B cell (primary cell): ENCODE measurements around the gene NR6A1. TPM values are rescaled to one million over a fixed set of nuclear protein-coding genes. Genes with fewer than 3 reads are reported as not detected.

Source experiments
- ATAC-seq: fragments of 200-7000 bp; cut with Tn5 transposase; one replicate; pipeline ENCODE4 v1.10.0; 2021; ENCODE audit warnings: low read depth, mild to moderate bottlenecking, moderate number of reproducible peaks, moderate library complexity
- CTCF ChIA-PET: fragments of 350-600 bp; sonication (Branson Sonifier 250); formaldehyde crosslinking; loops from one replicate; lab custom pipeline; 2021; ENCODE audit warnings: antibody characterized with exemption, inconsistent platforms; lab: Charles Lee
- POLR2A ChIA-PET: fragments of 350-600 bp; sonication (Branson Sonifier 250); formaldehyde crosslinking; loops from one replicate; lab custom pipeline; 2021; ENCODE audit warnings: antibody characterized with exemption; lab: Charles Lee
- DNase-seq: peaks from one replicate; pipeline ENCODE4 v3.0.0; 2013
- H2AFZ ChIP-seq: 2 replicates; pipeline ENCODE4 v1.6.1; 2012; ENCODE audit warnings: mild to moderate bottlenecking, low read depth, low read length; ENCODE audit not compliant: insufficient read depth, poor library complexity, severe bottlenecking
- H3K27ac ChIP-seq, 2 donors: 1 replicate in 1 of 2; 2 replicates in 1 of 2; pipeline ENCODE4 v1.5.1; 2012 to 2013; ENCODE audit warnings: low read length in 2 of 2, mild to moderate bottlenecking in 2 of 2, moderate library complexity in 1 of 2
- H3K27me3 ChIP-seq, 4 experiments: fragments of 200-600 bp in 1 of 4; sonication (generic) in 1 of 4; replicated peaks in 1 of 4; 1 replicate in 2 of 4; 2 replicates in 2 of 4; pipeline versions ENCODE4 v1.6.1 to v1.7.0; 2013 to 2016; ENCODE audit warnings: low read length in 3 of 4, mild to moderate bottlenecking in 2 of 4, mixed read lengths in 1 of 4, moderate library complexity in 1 of 4; ENCODE audit not compliant: insufficient read depth in 4 of 4, control insufficient read depth in 3 of 4; ENCODE audit errors: control extremely low read depth in 1 of 4
- H3K36me3 ChIP-seq, 2 experiments: replicated peaks in 1 of 2; 1 replicate in 1 of 2; 2 replicates in 1 of 2; pipeline versions ENCODE4 v1.6.1 to v1.7.1; 2013; ENCODE audit warnings: low read length in 1 of 2; ENCODE audit not compliant: insufficient read depth in 2 of 2, control insufficient read depth in 1 of 2; ENCODE audit errors: control extremely low read depth in 1 of 2, extremely low read depth in 1 of 2
- H3K4me1 ChIP-seq, 2 donors: fragments of 200-600 bp in 1 of 2; sonication (generic) in 1 of 2; 1 replicate in 1 of 2; 2 replicates in 1 of 2; pipeline versions ENCODE4 v1.5.1 to v1.6.1; 2013 to 2017; ENCODE audit warnings: low read length in 2 of 2; ENCODE audit not compliant: control insufficient read depth in 2 of 2, insufficient read depth in 2 of 2
- H3K4me2 ChIP-seq: replicated peaks from 2 replicates; pipeline ENCODE3; 2012; ENCODE audit warnings: mild to moderate bottlenecking, low read depth, low read length; ENCODE audit not compliant: poor library complexity, severe bottlenecking
- H3K4me3 ChIP-seq, 5 experiments: fragments of 200-600 bp in 1 of 5; sonication (generic) in 1 of 5; 1 replicate in 3 of 5; 2 replicates in 2 of 5; pipeline versions ENCODE4 v1.5.1 to v1.7.0; 2011 to 2016; ENCODE audit warnings: low read length in 4 of 5, mild to moderate bottlenecking in 4 of 5, low read depth in 2 of 5, control low read depth in 1 of 5, moderate library complexity in 1 of 5; ENCODE audit not compliant: insufficient read depth in 1 of 5; ENCODE audit errors: control extremely low read depth in 1 of 5, extremely low read depth in 1 of 5
- H3K79me2 ChIP-seq: fragments of 200-600 bp; sonication (generic); one replicate; pipeline ENCODE4 v1.6.0; 2016; ENCODE audit warnings: low read length; ENCODE audit not compliant: control insufficient read depth, insufficient read depth
- H3K9ac ChIP-seq: fragments of 200-600 bp; sonication (generic); 2 replicates; pipeline ENCODE4 v1.6.1; 2017; ENCODE audit warnings: mild to moderate bottlenecking, low read length, moderate library complexity
- H3K9me3 ChIP-seq, 3 donors: one replicate each; pipeline versions ENCODE4 v1.6.1 to v1.7.1; 2013; ENCODE audit warnings: low read length in 2 of 3; ENCODE audit not compliant: control insufficient read depth in 2 of 3, insufficient read depth in 1 of 3; ENCODE audit errors: control extremely low read depth in 1 of 3
- H4K20me1 ChIP-seq: 2 replicates; pipeline ENCODE4 v1.6.0; 2012; ENCODE audit warnings: mild to moderate bottlenecking, low read length; ENCODE audit not compliant: insufficient read depth, control insufficient read depth, poor library complexity, severe bottlenecking
- H3K27ac Mint-ChIP-seq: one replicate; pipeline ENCODE4 v1.8.0; 2021; ENCODE audit warnings: mixed read lengths
- H3K27me3 Mint-ChIP-seq: one replicate; pipeline ENCODE4 v1.8.0; 2021; ENCODE audit warnings: mixed read lengths
- H3K4me1 Mint-ChIP-seq: one replicate; pipeline ENCODE4 v1.8.0; 2021; ENCODE audit warnings: mixed read lengths
- H3K4me3 Mint-ChIP-seq: one replicate; pipeline ENCODE4 v1.8.0; 2021; ENCODE audit warnings: mixed read lengths
- H3K9me3 Mint-ChIP-seq: one replicate; pipeline ENCODE4 v1.8.0; 2022; ENCODE audit warnings: mixed read lengths; ENCODE audit not compliant: insufficient read depth
- EZH2 ChIP-seq: IDR thresholded peaks from 2 replicates; pipeline ENCODE4 v1.6.1; 2012; ENCODE audit warnings: borderline replicate concordance, low read depth, mild to moderate bottlenecking, moderate library complexity, low read length; ENCODE audit not compliant: insufficient read depth, poor library complexity, severe bottlenecking
- WGBS: methylation state at CpG from one replicate; pipeline ENCODE4 v1.1.5; 2013; ENCODE audit warnings: missing lambda C conversion rate; ENCODE audit not compliant: insufficient coverage; 5-methylcytosine and 5-hydroxymethylcytosine counted together
- intact Hi-C: fragments of 100-400 bp; cut with micrococcal nuclease; formaldehyde crosslinking; loops from one replicate; pipeline ENCODE4 v1.10.0; 2022
- polyA plus RNA-seq: library from polyadenylated mRNA; depleted of rRNA; stranded (reverse); fragments of >200 nt; gene quantifications from 2 replicates; pipeline ENCODE4 v1.2.3, GENCODE V29; 2012
- total RNA-seq, 2 donors: library from RNA; stranded (reverse); fragments of 120-200 nt in 1 of 2; gene quantifications; 1 replicate in 1 of 2; 2 replicates in 1 of 2; pipeline versions ENCODE4 v1.2.3 to v1.2.4, GENCODE V29; 2013 to 2022
- TF ChIP-seq, protein P1 (sequence below): fragments of 200-600 bp; IDR thresholded peaks from one replicate; pipeline ENCODE4 v1.8.0; 2022; ENCODE audit warnings: antibody characterized with exemption, mild to moderate bottlenecking

The NR6A1 gene
- total and polyA plus RNA-seq, 2 donors (not counting 1 experiment from before 2014, with no cell fraction given): 0.09 to 0.67 TPM

DNA sequence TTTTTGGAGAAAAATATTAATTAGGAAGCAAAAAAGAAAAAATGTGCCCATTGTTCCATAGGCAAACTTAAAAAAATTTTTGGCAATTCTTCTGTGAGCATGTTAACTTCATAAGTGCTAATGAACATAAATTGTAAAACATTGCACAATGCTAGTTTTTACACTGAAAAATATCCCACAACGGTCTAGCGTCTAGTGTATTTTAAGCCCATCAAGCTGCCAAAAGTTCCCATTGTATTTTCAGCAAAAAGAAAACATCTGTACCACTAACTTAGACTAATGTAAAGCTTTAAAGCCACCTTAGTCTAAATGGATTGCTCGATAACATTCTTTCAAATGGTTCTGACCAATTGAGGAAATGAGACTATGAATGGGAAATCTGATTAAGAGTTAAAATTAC lies 2.8 kb downstream of the NR6A1 start:
- H3K4me1 ChIP-seq: peaks cover 27 to 30% of the 10 kb centered on the region in 2 donors
- H3K79me2 ChIP-seq: no peaks in the 10 kb centered on the region
- no peaks in the 10 kb centered on the region for H3K9me3 Mint-ChIP-seq
- ChIA-PET CTCF (interaction anchor here (0.9 to 12.0 kb wide), 4 partner anchors 9 to 84 kb away, joined by 3 to 345 read pairs (median 4); partner anchors contain the start of genes OLFML2A and WDR38), POLR2A (interaction anchor here (0.7 to 1.2 kb wide), 2 partner anchors 94 to 194 kb away, joined by 3 to 4 read pairs; partner anchors contain the start of gene ARPC5L)
- TF ChIP-seq, protein P1, sequence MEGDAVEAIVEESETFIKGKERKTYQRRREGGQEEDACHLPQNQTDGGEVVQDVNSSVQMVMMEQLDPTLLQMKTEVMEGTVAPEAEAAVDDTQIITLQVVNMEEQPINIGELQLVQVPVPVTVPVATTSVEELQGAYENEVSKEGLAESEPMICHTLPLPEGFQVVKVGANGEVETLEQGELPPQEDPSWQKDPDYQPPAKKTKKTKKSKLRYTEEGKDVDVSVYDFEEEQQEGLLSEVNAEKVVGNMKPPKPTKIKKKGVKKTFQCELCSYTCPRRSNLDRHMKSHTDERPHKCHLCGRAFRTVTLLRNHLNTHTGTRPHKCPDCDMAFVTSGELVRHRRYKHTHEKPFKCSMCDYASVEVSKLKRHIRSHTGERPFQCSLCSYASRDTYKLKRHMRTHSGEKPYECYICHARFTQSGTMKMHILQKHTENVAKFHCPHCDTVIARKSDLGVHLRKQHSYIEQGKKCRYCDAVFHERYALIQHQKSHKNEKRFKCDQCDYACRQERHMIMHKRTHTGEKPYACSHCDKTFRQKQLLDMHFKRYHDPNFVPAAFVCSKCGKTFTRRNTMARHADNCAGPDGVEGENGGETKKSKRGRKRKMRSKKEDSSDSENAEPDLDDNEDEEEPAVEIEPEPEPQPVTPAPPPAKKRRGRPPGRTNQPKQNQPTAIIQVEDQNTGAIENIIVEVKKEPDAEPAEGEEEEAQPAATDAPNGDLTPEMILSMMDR: no peak
- no peak for TF ChIP-seq EZH2
- no peaks in the 10 kb centered on the region for H4K20me1 ChIP-seq
- H3K27ac Mint-ChIP-seq: no peak overlapping the region
- ATAC-seq (no peak), DNase-seq (no peak)
- peaks cover 37% of the 10 kb centered on the region for H3K4me1 Mint-ChIP-seq
- H3K27ac ChIP-seq: no peak overlapping the region
- no peak overlapping the region for H3K4me2 ChIP-seq
- H3K4me3 ChIP-seq: no peak overlapping the region
- no peak overlapping the region for H3K4me3 Mint-ChIP-seq
- intact Hi-C loops: loop anchor here (2.0 kb wide), 1 partner anchor 152 kb away; no protein-coding TSS in a partner anchor
- no peak overlapping the region for H3K9ac ChIP-seq
- H3K9me3 ChIP-seq: no peaks in the 10 kb centered on the region
- peaks cover 48% of the 10 kb centered on the region for H3K27me3 Mint-ChIP-seq
- 82% methylated on average over 2 of the region's 3 CpGs for WGBS
- peaks cover 0 to 40% (median 34%) of the 10 kb centered on the region in 4 experiments for H3K27me3 ChIP-seq
- H3K36me3 ChIP-seq: no peaks in the 10 kb centered on the region
- H2AFZ ChIP-seq: no peak overlapping the region

DNA sequence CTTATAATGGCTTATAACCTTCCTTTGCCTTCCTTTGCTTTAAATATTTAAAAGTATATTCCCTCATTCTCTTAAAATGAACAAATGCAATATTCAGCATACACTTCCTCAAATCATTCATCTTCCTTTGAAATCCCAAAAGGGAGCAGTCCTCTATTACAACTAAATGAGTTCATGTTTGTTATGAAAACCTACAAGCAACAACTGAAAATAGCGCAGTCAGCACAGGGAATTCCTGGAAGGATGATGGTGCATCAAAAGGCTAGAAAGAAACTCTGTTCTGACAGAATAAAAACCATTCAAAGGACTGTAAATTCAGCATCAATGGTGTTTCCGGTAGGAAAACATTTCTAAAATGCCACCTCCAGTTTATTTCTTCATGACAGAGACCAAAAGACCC lies 3.3 kb downstream of the NR6A1 start:
- ATAC-seq: no peak
- POLR2A ChIA-PET: no interaction called here
- Histone ChIP-seq H3K36me3 (no peaks in the 10 kb centered on the region), H3K27me3 (peaks cover 0 to 40% (median 34%) of the 10 kb centered on the region in 4 experiments), H3K27ac (no peak overlapping the region), H3K9me3 (no peaks in the 10 kb centered on the region), H3K4me2 (no peak overlapping the region), H2AFZ (no peak overlapping the region), H3K79me2 (no peaks in the 10 kb centered on the region), H3K4me3 (no peak overlapping the region), H4K20me1 (no peaks in the 10 kb centered on the region), H3K4me1 (peaks cover 27 to 30% of the 10 kb centered on the region in 2 donors), H3K9ac (no peak overlapping the region)
- Mint-ChIP-seq H3K4me1 (peaks cover 37% of the 10 kb centered on the region), H3K27ac (no peak overlapping the region), H3K4me3 (no peak overlapping the region), H3K9me3 (no peaks in the 10 kb centered on the region), H3K27me3 (peaks cover 53% of the 10 kb centered on the region)
- intact Hi-C loops: loop anchor here (2.0 kb wide), 1 partner anchor 151 kb away; no protein-coding TSS in a partner anchor
- no peak for DNase-seq
- CTCF ChIA-PET: interaction anchor here (2.4 kb wide), 1 partner anchor 8 kb away, joined by 6 read pairs; the partner anchor contains the start of gene OLFML2A
- WGBS: no CpG with 5 or more reads among the region's 2 CpGs
- TF ChIP-seq, protein P1: no peak
- no peak for TF ChIP-seq EZH2
